Gastrocnemius medialis (tissue), 4 donors: ENCODE results near the gene DLG1. TPM values are rescaled to one million over a fixed set of nuclear protein-coding genes. Genes with fewer than 3 reads are reported as not detected.

Experiments used
- ATAC-seq, 2 donors: fragments of 150-250 bp; one replicate each; pipeline ENCODE4 v1.9.1; 2016
- DNase-seq, 2 donors: peaks; one replicate each; pipeline ENCODE4 v3.0.0-alpha.2; 2019
- H3K27ac ChIP-seq, 4 donors: fragments of 200-600 bp; sonication (generic); 1 replicate in 1 of 4; 2 replicates in 3 of 4; pipeline ENCODE4 v1.5.1; 2016 to 2018; ENCODE audit warnings: mild to moderate bottlenecking in 2 of 4, moderate library complexity in 1 of 4
- H3K27me3 ChIP-seq, 3 donors: fragments of 200-600 bp; sonication (generic) in 2 of 3; 1 replicate in 1 of 3; 2 replicates in 2 of 3; pipeline versions ENCODE4 v1.5.1 to v1.6.0; 2016 to 2019; ENCODE audit warnings: mild to moderate bottlenecking in 1 of 3, moderate library complexity in 1 of 3
- H3K36me3 ChIP-seq, 2 donors: fragments of 200-600 bp; sonication (generic) in 1 of 2; one replicate each; pipeline ENCODE4 v1.5.1; 2017 to 2018
- H3K4me1 ChIP-seq, 2 donors: fragments of 200-600 bp; sonication (generic) in 1 of 2; one replicate each; pipeline ENCODE4 v1.5.1; 2016 to 2017; ENCODE audit warnings: mild to moderate bottlenecking in 2 of 2
- H3K4me3 ChIP-seq, 4 donors: fragments of 200-600 bp; sonication (generic) in 3 of 4; 1 replicate in 1 of 4; 2 replicates in 3 of 4; pipeline ENCODE4 v1.5.1; 2016 to 2019; ENCODE audit warnings: mild to moderate bottlenecking in 2 of 4
- H3K9me3 ChIP-seq, 3 donors: fragments of 200-600 bp; sonication (generic) in 2 of 3; 1 replicate in 1 of 3; 2 replicates in 2 of 3; pipeline ENCODE4 v1.5.1; 2016 to 2019
- POLR2A ChIP-seq, 2 donors: fragments of 450-650 bp; IDR thresholded peaks; one replicate each; pipeline ENCODE4 v1.6.1; 2017; ENCODE audit warnings: antibody characterized with exemption in 2 of 2, mild to moderate bottlenecking in 2 of 2, moderate library complexity in 2 of 2
- in situ Hi-C, 4 donors: fragments of 200-750 bp; cut with MboI; loops; one replicate each; pipeline versions ENCODE4 v1.15.0 to v1.8.0; 2017; ENCODE audit warnings: low sequenced_read_pairs in 4 of 4
- intact Hi-C: fragments of 100-400 bp; cut with DNase I; formaldehyde crosslinking; loops from one replicate; pipeline ENCODE4 v1.15.1; 2023; ENCODE audit warnings: low total_unique reads
- total RNA-seq, 4 donors: library from RNA; depleted of rRNA; stranded (reverse); fragments of >200 nt; gene quantifications; one replicate each; pipeline versions ENCODE4 v1.1.0 to v1.2.3, GENCODE V29; 2016
- TF ChIP-seq, protein P1 (sequence below), 5 experiments: fragments of 450-650 bp in 3 of 5; fragments of 200-600 bp in 2 of 5; sonication (generic) in 2 of 5; IDR thresholded peaks in 4 of 5; conservative IDR thresholded peaks in 1 of 5; 1 replicate in 4 of 5; 2 replicates in 1 of 5; pipeline ENCODE4 v1.5.1; 2016 to 2019; ENCODE audit warnings: antibody characterized with exemption in 5 of 5, mild to moderate bottlenecking in 3 of 5, moderate library complexity in 3 of 5

Gene DLG1
- total RNA-seq, 4 donors from 2014 or later, result 41.4 to 112 (median 61.1) TPM

DNA sequence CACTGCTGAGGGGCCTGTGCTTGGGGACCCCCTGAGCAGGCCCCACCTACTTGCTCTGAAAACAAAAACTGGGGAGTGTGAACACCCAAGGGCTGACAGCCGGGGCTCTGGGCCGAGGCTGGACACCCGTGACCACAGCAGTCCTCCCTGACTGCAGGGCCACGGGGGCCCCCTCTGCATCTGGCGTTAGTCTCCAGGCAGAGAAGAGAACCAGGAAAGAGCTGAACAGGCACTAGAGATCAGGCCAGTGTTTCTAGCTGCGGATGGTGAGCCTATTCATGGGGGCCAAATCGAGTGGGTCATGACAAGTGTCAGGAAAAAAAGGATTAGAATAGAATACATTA is 285.9 kb downstream of the DLG1 start:
- no peak overlapping the region for H3K27ac ChIP-seq
- no peaks in the 10 kb centered on the region for H3K9me3 ChIP-seq
- intact Hi-C loops (no loop called here), in situ Hi-C loops (loop anchor here in 3 of 4 donors (25.0 kb wide), 2 partner anchors 175 to 500 kb away; no protein-coding TSS in a partner anchor)
- H3K27me3 ChIP-seq, result no peaks in the 10 kb centered on the region
- DNase-seq (no peak), ATAC-seq (no peak)
- no peaks in the 10 kb centered on the region for H3K36me3 ChIP-seq
- no peaks in the 10 kb centered on the region for H3K4me1 ChIP-seq
- no peak overlapping the region for H3K4me3 ChIP-seq
- TF ChIP-seq, protein P1, sequence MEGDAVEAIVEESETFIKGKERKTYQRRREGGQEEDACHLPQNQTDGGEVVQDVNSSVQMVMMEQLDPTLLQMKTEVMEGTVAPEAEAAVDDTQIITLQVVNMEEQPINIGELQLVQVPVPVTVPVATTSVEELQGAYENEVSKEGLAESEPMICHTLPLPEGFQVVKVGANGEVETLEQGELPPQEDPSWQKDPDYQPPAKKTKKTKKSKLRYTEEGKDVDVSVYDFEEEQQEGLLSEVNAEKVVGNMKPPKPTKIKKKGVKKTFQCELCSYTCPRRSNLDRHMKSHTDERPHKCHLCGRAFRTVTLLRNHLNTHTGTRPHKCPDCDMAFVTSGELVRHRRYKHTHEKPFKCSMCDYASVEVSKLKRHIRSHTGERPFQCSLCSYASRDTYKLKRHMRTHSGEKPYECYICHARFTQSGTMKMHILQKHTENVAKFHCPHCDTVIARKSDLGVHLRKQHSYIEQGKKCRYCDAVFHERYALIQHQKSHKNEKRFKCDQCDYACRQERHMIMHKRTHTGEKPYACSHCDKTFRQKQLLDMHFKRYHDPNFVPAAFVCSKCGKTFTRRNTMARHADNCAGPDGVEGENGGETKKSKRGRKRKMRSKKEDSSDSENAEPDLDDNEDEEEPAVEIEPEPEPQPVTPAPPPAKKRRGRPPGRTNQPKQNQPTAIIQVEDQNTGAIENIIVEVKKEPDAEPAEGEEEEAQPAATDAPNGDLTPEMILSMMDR (IDR thresholded peaks at IDR 0.05 in 4 of 5, conservative IDR thresholded peaks at IDR 0.05 in 1 of 5), result no peak
- TF ChIP-seq POLR2A (IDR thresholded peaks at IDR 0.05), result no peak

DNA sequence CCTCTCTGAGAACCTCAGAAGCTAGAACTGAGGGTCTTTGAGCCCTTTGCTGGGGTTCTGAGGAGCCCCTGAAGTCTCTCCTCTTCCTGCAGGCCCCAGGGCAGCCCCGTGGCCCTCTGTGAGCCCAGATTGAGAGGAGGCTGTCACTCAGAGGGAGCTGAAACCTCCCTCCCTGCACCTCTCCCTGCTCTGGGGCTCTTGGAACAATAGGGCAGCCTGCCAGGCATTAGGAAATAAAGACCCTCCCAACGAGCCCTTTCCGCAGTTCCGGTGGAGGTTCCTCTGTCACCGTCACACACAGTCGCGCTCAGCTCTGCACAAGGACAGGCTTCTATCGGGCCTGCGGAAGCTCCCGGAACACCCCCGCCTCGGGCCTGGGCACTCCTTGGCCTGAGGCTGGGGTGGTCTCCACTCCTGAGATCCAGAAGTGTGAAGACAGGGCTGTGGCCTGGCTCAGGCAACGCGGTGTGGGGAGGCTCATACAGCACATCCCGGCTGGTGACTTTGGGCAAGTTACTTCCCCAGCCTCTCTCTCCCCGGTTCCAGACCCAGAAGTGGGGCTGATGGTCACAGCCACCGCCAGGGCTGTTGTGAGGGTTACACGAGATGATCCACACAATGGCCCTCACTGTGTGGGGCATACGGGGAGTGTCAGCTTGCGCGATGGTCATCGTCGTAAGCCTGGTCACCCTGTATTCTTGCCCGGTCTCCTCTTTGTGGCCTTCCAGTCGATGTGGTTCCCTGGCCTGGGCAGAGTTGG is 286.5 kb downstream of the DLG1 start:
- TF ChIP-seq POLR2A (IDR thresholded peaks at IDR 0.05), result no peak
- TF ChIP-seq, protein P1 (IDR thresholded peaks at IDR 0.05 in 4 of 5, conservative IDR thresholded peaks at IDR 0.05 in 1 of 5), result no peak
- DNase-seq (no peak), ATAC-seq (no peak)
- no peak overlapping the region for H3K4me3 ChIP-seq
- H3K36me3 ChIP-seq, result no peaks in the 10 kb centered on the region
- H3K9me3 ChIP-seq, result no peaks in the 10 kb centered on the region
- no peaks in the 10 kb centered on the region for H3K4me1 ChIP-seq
- intact Hi-C loops (no loop called here), in situ Hi-C loops (loop anchor here in 3 of 4 donors (25.0 kb wide), 2 partner anchors 175 to 500 kb away; no protein-coding TSS in a partner anchor)
- H3K27me3 ChIP-seq, result no peaks in the 10 kb centered on the region
- H3K27ac ChIP-seq, result no peak overlapping the region

DNA sequence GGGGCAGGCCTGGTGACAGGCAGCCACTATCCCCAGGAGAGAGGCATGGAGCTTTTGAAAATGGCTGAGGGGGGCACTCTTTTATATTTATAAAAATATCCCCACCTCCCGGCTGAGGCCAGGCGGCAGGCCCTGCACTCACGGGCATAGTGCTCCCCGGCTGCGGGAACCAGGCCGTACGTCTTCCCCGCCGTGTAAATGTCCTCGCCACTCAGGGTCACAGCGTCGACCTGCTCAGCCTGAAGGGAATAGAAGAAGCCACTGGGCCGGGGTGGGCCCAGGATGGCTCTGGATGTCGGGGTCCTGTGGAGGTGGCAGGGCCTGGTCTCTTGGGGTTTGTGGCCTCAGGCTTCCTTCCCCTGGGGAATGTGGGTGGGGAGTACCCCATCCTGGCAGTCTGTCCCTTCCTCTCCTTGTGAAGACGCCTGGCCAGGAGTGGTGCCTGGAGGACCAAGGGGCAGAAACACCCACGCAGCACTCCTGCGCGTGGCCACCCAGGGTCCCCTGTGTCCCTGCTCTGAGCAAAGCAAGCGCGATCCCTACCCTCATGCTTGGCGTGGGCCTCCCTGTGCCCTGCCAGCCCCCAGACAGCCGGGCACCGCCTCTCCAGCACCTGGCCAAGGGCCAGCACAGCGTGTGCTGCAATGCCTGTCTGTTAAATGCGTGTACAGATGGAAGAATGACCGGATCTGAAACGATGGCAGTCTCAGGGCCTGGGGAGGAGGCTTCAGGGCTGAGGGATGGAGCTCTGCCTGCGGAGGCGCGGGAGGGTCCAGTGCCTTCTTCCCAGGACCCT is 287.7 kb downstream of the DLG1 start:
- intact Hi-C loops (no loop called here), in situ Hi-C loops (loop anchor here in 3 of 4 donors (25.0 kb wide), 2 partner anchors 177 to 502 kb away; no protein-coding TSS in a partner anchor)
- TF ChIP-seq POLR2A (IDR thresholded peaks at IDR 0.05), result no peak
- TF ChIP-seq, protein P1 (IDR thresholded peaks at IDR 0.05 in 4 of 5, conservative IDR thresholded peaks at IDR 0.05 in 1 of 5), result no peak
- Histone ChIP-seq H3K27ac (no peak overlapping the region), H3K36me3 (no peaks in the 10 kb centered on the region), H3K27me3 (no peaks in the 10 kb centered on the region), H3K4me3 (no peak overlapping the region), H3K4me1 (no peaks in the 10 kb centered on the region), H3K9me3 (no peaks in the 10 kb centered on the region)
- ATAC-seq (no peak), DNase-seq (no peak)

DNA sequence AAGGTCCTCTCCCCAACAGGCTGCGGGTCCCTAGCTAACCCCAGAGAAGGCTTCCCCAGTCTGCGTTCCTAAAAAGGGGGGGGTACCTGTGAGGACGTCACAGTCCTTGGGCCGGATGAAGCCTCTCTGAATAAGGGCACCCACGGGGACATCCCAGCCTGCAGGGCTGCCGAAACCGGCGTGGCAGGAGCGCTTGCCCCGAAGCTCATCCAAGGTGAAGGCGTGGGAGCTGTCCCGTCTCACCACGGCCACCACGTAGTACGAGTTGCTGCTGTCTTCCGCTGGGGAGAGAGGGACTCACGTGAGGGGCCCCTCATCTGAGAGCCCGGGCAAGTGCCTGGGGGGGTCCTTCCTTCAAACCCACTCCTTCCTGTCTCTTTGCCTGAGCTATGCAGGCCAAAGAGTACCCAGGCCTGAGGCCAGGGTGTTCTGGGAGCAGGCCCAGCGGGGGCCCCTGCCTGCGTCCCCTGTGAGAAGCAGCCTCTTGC is 288.8 kb downstream of the DLG1 start:
- no peaks in the 10 kb centered on the region for H3K9me3 ChIP-seq
- H3K27me3 ChIP-seq, result no peaks in the 10 kb centered on the region
- no peak for ATAC-seq
- no peak overlapping the region for H3K4me3 ChIP-seq
- H3K27ac ChIP-seq, result no peak overlapping the region
- no peaks in the 10 kb centered on the region for H3K4me1 ChIP-seq
- H3K36me3 ChIP-seq, result no peaks in the 10 kb centered on the region
- intact Hi-C loops, result no loop called here
- in situ Hi-C loops, result loop anchor here in 3 of 4 donors (25.0 kb wide), 2 partner anchors 178 to 503 kb away; no protein-coding TSS in a partner anchor
- no peak for DNase-seq
- TF ChIP-seq POLR2A (IDR thresholded peaks at IDR 0.05), result no peak
- TF ChIP-seq, protein P1 (IDR thresholded peaks at IDR 0.05 in 4 of 5, conservative IDR thresholded peaks at IDR 0.05 in 1 of 5), result no peak
